Brain microvascular endothelial cell (primary cell): ENCODE results near the gene SSBP3.

Experiments
- DNase-seq: peaks from one replicate; pipeline ENCODE4 v3.0.0-alpha.2; 2020
- H3K27ac ChIP-seq: fragments of 250-450 bp; sonication (Bioruptor Pico); 2 replicates; pipeline ENCODE4 v1.5.1; 2020; ENCODE audit warnings: mild to moderate bottlenecking, moderate library complexity
- H3K27me3 ChIP-seq: fragments of 250-450 bp; sonication (Bioruptor Pico); replicated peaks from 2 replicates; pipeline ENCODE4 v1.5.1; 2020; ENCODE audit warnings: mild to moderate bottlenecking
- H3K36me3 ChIP-seq: fragments of 250-450 bp; sonication (Bioruptor Pico); replicated peaks from 2 replicates; pipeline ENCODE4 v1.5.1; 2020; ENCODE audit warnings: mild to moderate bottlenecking
- H3K4me3 ChIP-seq: 2 replicates; pipeline ENCODE4 v1.5.1; 2011; ENCODE audit warnings: low read depth, mild to moderate bottlenecking, control low read depth, low read length, moderate library complexity
- in situ Hi-C: cut with HindIII; loops from 2 replicates; pipeline ENCODE4 v1.10.0; 2017; ENCODE audit warnings: low sequenced_read_pairs, low pct_ligation_motif_present
- TF ChIP-seq, protein P1 (sequence below): IDR thresholded peaks from 2 replicates; pipeline ENCODE4 v1.5.1; 2011; ENCODE audit warnings: low read depth, mild to moderate bottlenecking, moderate library complexity, low read length, control low read depth, inconsistent platforms; ENCODE audit errors: missing control alignments

Gene SSBP3

DNA sequence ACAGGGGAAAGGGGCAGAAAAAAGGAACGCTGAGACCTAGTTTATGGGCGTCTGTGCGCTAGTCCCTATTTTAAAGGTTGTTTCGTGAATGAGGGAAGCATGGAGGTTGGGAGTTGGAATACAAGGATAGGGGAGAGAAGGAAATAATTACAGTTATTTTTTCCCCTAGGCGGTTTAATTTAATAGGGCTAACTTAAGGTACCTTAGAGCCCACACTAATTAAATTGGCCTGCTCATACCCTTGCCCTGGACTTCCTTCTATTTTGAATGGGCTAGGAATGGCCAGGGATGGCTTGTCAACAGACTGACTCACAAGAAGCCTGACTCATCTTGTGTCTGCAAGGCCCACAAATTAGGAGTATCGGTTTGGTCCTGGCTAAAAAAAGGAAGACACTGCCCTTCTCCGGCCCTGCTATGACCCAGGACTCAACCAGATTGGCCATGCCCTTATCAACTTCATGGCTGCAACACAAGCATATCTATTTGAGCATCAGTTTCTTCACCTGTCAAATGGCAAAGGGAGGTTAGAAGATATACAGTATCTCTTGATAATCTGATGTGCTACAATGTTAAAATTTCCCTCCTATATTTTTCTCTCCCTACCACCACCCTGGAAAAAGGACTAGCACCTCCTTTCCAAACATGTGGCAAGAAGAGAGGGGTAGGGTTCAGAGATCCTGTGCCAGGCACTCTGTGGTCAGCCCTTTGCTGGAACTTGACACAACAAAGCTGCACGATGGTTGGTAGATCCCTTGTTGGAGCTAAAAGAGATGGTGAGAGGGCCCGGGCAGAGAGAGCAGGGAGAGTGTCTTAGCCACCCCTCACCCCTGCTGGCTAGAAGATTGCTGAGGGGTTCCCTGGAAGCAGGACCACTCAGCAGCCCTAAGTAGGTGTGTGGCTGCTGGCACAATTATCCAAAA is 2.2 kb upstream of the SSBP3 start:
- DNase-seq, result peak; percentile 83
- H3K27me3 ChIP-seq, result no peaks in the 10 kb centered on the region
- peak overlapping the region; percentile 15 for H3K4me3 ChIP-seq
- H3K27ac ChIP-seq, result peak overlapping the region; percentile 75
- TF ChIP-seq, protein P1, sequence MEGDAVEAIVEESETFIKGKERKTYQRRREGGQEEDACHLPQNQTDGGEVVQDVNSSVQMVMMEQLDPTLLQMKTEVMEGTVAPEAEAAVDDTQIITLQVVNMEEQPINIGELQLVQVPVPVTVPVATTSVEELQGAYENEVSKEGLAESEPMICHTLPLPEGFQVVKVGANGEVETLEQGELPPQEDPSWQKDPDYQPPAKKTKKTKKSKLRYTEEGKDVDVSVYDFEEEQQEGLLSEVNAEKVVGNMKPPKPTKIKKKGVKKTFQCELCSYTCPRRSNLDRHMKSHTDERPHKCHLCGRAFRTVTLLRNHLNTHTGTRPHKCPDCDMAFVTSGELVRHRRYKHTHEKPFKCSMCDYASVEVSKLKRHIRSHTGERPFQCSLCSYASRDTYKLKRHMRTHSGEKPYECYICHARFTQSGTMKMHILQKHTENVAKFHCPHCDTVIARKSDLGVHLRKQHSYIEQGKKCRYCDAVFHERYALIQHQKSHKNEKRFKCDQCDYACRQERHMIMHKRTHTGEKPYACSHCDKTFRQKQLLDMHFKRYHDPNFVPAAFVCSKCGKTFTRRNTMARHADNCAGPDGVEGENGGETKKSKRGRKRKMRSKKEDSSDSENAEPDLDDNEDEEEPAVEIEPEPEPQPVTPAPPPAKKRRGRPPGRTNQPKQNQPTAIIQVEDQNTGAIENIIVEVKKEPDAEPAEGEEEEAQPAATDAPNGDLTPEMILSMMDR, result no peak
- no peaks in the 10 kb centered on the region for H3K36me3 ChIP-seq
- in situ Hi-C loops, result loop anchor here (5.0 kb wide), 1 partner anchor 79 kb away; no protein-coding TSS in a partner anchor

DNA sequence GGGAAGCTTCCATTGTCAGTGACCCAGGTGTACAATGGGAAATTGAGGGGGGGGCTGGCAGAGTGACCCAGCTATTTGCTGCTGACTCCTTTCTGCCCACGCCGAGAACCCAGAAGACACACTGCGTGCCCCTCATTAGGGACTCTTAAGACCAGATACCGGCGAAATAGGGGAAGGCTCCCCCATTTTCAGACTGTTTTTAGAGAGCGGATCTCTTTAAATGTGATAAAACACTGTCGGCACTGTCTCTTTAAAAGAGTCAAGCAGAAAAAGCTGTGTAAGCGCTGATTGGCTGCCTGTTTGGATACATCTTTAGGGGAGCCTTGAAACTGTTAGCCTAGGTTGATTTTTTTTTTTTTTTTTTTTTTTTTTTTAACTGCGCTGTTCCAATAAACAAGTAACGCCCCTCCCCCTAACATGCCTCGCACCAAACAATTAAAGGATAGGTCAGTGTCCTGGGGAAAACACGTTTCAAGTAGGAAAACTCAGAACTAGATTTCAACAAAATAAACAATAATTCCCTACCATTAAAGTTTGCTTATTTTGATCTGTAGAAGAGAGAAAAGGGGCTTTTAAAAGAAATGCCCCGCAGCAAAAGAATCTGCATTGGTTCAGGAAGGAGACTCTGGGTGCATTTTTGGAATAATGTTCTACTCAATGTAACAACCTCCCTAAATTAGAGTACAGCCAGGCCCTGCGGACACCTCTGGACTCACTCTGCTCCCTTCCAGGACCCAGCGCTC is 1.4 kb upstream of the SSBP3 start:
- Histone ChIP-seq H3K4me3 (peak overlapping the region; percentile 65), H3K27me3 (no peaks in the 10 kb centered on the region), H3K27ac (peak overlapping the region; percentile 75), H3K36me3 (no peaks in the 10 kb centered on the region)
- in situ Hi-C loops, result loop anchor here (5.0 kb wide), 1 partner anchor 80 kb away; no protein-coding TSS in a partner anchor
- peak; percentile 85 for DNase-seq
- TF ChIP-seq, protein P1, result no peak

DNA sequence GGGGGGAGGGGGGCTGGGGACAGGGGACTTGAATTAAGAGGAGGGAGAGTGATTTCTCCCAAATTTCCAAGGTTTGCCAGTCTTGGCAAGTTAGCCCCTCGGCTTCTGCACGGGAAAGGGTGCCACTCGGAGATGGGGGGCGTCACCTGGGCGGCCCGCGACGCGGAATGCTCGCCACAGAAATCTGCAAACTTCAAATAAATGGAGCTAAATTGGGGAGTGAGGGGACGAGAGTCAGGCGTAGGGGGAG is 885 bp upstream of the SSBP3 start:
- Histone ChIP-seq H3K27me3 (no peaks in the 10 kb centered on the region), H3K27ac (peak overlapping the region; percentile 55), H3K4me3 (peak overlapping the region; percentile 65), H3K36me3 (no peaks in the 10 kb centered on the region)
- TF ChIP-seq, protein P1, result no peak
- in situ Hi-C loops, result loop anchor here (5.0 kb wide), 1 partner anchor 80 kb away; no protein-coding TSS in a partner anchor
- DNase-seq, result no peak

DNA sequence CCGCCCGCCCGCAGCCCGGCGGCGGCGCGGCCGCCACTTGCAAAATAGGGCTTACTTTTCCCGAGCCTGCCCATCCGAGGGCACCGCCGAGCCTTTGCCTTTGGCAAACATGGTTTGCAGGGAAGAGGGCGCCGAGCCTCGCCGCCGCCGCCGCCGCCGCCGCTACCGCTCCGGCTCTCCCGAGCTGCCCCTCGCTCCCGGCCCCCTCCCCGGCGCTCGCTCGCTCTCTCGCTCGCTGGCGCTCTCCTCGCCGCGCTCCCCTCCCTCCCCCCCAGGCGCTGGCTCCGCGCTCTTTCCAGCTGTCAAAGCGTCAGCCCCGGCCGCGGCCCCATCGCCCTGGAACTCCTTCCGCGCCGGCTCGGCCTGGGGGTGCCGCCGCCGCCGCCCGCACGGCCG is 298 bp downstream of the SSBP3 start:
- in situ Hi-C loops, result loop anchor here (5.0 kb wide), 1 partner anchor 81 kb away; no protein-coding TSS in a partner anchor

DNA sequence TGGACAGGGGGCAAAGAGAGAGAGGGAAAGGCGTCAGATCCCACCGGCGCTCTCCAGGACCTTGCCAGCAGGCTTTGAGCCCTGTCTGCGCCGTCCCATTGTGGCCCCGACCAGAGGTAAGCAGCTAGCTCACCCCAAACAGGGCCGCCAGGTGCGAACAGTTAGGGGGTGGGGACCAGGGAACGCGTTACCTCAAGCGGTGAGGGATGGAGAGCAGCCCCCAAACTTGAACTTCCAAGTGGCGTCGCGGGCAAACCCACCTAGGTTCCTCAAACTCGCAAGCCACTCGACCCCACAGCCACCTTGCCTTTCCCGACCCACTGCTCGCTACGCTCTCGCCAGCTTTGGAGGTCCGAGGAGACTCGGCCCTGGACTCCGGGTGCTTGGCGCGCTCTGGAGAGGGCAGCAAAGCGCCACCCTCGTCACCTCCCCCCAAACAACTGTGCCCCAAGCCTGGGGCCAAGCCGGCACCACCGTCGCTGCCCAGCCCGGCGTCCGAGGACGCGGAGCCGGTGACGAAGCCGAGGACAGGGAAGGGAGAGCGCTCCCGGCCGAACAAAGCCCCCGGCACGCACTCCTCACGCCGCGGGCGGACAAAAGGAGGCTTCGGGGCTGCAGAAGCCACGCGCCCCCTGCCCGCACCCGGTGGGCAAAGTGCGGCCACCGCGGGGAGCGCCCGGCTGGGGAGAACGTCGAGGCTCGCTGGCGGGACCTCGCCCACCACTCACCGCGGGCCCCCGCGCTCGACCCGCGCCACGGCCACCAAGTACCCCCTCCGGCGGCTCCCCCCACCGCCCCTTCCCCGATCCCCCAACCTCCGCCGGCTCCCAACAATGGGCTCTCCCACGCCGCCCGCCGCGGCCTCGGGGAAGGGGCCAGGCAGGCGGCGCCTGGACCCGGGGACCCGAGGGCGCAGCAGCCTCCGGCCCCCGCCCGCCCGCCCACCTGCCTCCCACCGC is 976 bp downstream of the SSBP3 start:
- H3K4me3 ChIP-seq, result peak overlapping the region; percentile 68
- TF ChIP-seq, protein P1, result no peak
- DNase-seq, result no peak
- no peak overlapping the region for H3K27ac ChIP-seq
- peaks cover 12% of the 10 kb centered on the region for H3K36me3 ChIP-seq
- no peaks in the 10 kb centered on the region for H3K27me3 ChIP-seq
- in situ Hi-C loops, result loop anchor here (5.0 kb wide), 1 partner anchor 82 kb away; no protein-coding TSS in a partner anchor

More for the DNA sequence above, 298 bp downstream of the SSBP3 start:
- Histone ChIP-seq H3K27me3 (no peaks in the 10 kb centered on the region), H3K36me3 (peaks cover 5% of the 10 kb centered on the region), H3K4me3 (peak overlapping the region; percentile 68), H3K27ac (no peak overlapping the region)
- no peak for DNase-seq
- TF ChIP-seq, protein P1, result no peak
